ENCODE data around the gene LRRC4B. TPM values are rescaled to one million over a fixed set of nuclear protein-coding genes. Genes with fewer than 3 reads are reported as not detected.
"Not testable (repeated sequence)": the region's sequence is repeated elsewhere in the genome, so short reads cannot be mapped to it uniquely, and the experiment has no call there.

LRRC4B gene
- total and polyA plus RNA-seq, 2 of the 8 experiments (the other 6 are each of a cell fraction or from before 2014, with no cell fraction given): 13.4 to 21.2 TPM

DNA sequence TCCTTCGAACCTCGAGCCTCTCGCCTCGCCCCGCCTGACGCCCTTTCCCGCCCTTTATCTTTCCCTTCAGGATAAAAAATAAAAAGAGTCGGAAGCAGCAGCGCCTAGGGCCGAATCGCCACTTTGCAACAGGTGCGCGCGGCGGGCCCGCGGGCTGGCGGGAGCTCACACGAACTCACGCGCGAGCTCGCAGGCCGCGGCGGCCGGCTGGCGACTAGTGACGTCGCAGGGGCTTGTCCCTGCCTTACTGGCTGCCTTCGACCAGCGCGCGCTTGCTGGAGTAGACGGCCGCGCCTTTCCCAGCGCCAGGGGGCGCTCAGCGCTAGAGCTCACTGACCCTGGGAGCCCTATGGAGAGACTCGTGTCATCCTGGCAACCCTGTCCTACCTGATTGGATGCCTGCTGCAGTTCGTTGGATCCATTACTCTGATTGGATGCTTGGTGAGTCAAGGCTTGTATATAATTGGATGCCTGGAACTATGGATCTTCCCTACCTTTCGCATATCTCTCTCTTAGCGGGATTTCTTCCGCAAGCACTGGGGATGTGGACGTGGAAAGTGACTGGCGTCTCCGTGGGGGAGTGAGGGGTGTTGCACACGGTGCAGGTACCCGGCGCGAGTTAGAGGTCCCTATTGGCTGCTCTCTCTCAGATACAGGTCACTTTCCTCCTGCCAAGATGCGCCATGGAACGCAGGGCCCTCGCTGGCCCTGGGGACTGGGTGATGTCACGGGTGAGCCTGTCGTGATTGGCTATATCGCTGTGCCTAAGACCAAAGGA, 38.0 kb upstream of the LRRC4B start:
- H2BK20ac ChIP-seq (ENCODE audit: low read length); H4K5ac ChIP-seq (ENCODE audit: insufficient read length, low read depth, low read length); H3K14ac ChIP-seq (ENCODE audit: insufficient read length); POLR2A ChIA-PET (ENCODE audit: partially characterized antibody); H2BK15ac ChIP-seq (ENCODE audit: low read length); H2BK12ac ChIP-seq (ENCODE audit: low read depth, low read length); H3K79me2 ChIP-seq (ENCODE audit: control insufficient read depth in 1 of 2, insufficient read depth in 2 of 2, low read length in 2 of 2); H4K20me1 ChIP-seq (replicated peaks in 1 of 2; ENCODE audit: control insufficient read depth in 1 of 2, insufficient read depth in 2 of 2, low read length in 2 of 2); H3K27ac ChIP-seq (ENCODE audit: low read depth, low read length); H2AK5ac ChIP-seq (ENCODE audit: low read depth, low read length); H2AFZ ChIP-seq (ENCODE audit: low read length); H3K18ac ChIP-seq (ENCODE audit: extremely low read depth, low read length); H3K56ac ChIP-seq (replicated peaks; ENCODE audit: insufficient read length, low read depth, low read length); H2BK120ac ChIP-seq (replicated peaks; ENCODE audit: low read depth, low read length); H3K79me1 ChIP-seq (ENCODE audit: low read depth, low read length); H3K36me3 ChIP-seq (ENCODE audit: control insufficient read depth in 2 of 4, insufficient read depth in 4 of 4, low read length in 3 of 4); H3K4me1 ChIP-seq (replicated peaks in 1 of 4; ENCODE audit: control insufficient read depth in 3 of 4, insufficient read depth in 4 of 4, low read length in 3 of 4); H4K91ac ChIP-seq (replicated peaks; ENCODE audit: insufficient read length, low read length); H2BK5ac ChIP-seq (ENCODE audit: low read depth, low read length); H3K4ac ChIP-seq (replicated peaks; ENCODE audit: insufficient read length, low read depth, low read length); H3K23ac ChIP-seq (ENCODE audit: insufficient read length); H3K23me2 ChIP-seq (ENCODE audit: low read depth, low read length); H3K9me3 ChIP-seq (ENCODE audit: insufficient read depth in 2 of 2, low read depth in 1 of 2, low read length in 1 of 2): not testable (repeated sequence)
- CTCF ChIA-PET (ENCODE audit: partially characterized antibody): interaction anchor here (0.6 to 1.0 kb wide), 4 partner anchors 13 to 430 kb away, joined by 3 to 4 read pairs (median 4); no protein-coding TSS in a partner anchor
- 50% methylated on average over 32 of the region's 58 CpGs; no CpG with 5 or more reads in 1 of the 2 experiments for WGBS, 2 experiments (ENCODE audit: extremely low coverage in 1 of 2, insufficient coverage in 1 of 2, insufficient read length in 1 of 2, insufficient replicate concordance in 2 of 2, low coverage in 1 of 2, low lambda C conversion rate in 2 of 2, missing lambda C conversion rate in 1 of 2)
- Histone ChIP-seq H3K4me2 (ENCODE audit: insufficient read depth in 1 of 2, low read depth in 2 of 2, low read length in 2 of 2) (peak overlapping the region; percentile 46 to 61; a peak in 3 of 4 replicates), H4K8ac (ENCODE audit: extremely low read depth, insufficient read depth, low read length) (peak overlapping the region; percentile 92; the same call in 1 of the 2 replicates), H3K4me3 (ENCODE audit: extremely low read depth in 1 of 4, insufficient read depth in 2 of 4, low read depth in 3 of 4, low read length in 4 of 4) (peak overlapping the region in 1 of 4 experiments; percentile 48; a peak in 2 of 8 replicates), H3K9ac (replicated peaks in 1 of 4; ENCODE audit: extremely low read depth in 1 of 4, low read depth in 3 of 4, low read length in 3 of 4) (peak overlapping the region in 1 of 4 experiments; percentile 60; a peak in 1 of 7 replicates), H3K27me3 (replicated peaks in 1 of 4; ENCODE audit: control insufficient read depth in 3 of 4, extremely low read depth in 1 of 4, insufficient read depth in 3 of 4, low read length in 3 of 4) (peaks cover 3 to 28% (median 23%) of the 10 kb centered on the region in 4 experiments)
- peak; percentile 74; the same call in 1 of the 2 replicates for TF ChIP-seq SP1 (IDR thresholded peaks at IDR 0.05; ENCODE audit: low read depth, low read length)
- TF ChIP-seq, protein P1, sequence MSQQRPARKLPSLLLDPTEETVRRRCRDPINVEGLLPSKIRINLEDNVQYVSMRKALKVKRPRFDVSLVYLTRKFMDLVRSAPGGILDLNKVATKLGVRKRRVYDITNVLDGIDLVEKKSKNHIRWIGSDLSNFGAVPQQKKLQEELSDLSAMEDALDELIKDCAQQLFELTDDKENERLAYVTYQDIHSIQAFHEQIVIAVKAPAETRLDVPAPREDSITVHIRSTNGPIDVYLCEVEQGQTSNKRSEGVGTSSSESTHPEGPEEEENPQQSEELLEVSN (IDR thresholded peaks at IDR 0.05): peak; percentile 90
- TF ChIP-seq RFX5 (IDR thresholded peaks at IDR 0.05; ENCODE audit: borderline replicate concordance, low read depth, low read length): peak; percentile 89
- TF ChIP-seq, protein P2, sequence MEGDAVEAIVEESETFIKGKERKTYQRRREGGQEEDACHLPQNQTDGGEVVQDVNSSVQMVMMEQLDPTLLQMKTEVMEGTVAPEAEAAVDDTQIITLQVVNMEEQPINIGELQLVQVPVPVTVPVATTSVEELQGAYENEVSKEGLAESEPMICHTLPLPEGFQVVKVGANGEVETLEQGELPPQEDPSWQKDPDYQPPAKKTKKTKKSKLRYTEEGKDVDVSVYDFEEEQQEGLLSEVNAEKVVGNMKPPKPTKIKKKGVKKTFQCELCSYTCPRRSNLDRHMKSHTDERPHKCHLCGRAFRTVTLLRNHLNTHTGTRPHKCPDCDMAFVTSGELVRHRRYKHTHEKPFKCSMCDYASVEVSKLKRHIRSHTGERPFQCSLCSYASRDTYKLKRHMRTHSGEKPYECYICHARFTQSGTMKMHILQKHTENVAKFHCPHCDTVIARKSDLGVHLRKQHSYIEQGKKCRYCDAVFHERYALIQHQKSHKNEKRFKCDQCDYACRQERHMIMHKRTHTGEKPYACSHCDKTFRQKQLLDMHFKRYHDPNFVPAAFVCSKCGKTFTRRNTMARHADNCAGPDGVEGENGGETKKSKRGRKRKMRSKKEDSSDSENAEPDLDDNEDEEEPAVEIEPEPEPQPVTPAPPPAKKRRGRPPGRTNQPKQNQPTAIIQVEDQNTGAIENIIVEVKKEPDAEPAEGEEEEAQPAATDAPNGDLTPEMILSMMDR (IDR thresholded peaks at IDR 0.05; ENCODE audit: control extremely low read depth in 1 of 3, insufficient read depth in 1 of 3, low read depth in 1 of 3, low read length in 3 of 3): peak in 1 of 3 experiments; percentile 43; a peak in 1 of 4 replicates
- TF ChIP-seq CREB1 (IDR thresholded peaks at IDR 0.05): peak; percentile 58; the same call in 1 of the 2 replicates
- TF ChIP-seq CHD2 (IDR thresholded peaks at IDR 0.05; ENCODE audit: low read length): peak; percentile 74
- TF ChIP-seq RAD21 (IDR thresholded peaks at IDR 0.05 in 1 of 2, conservative IDR thresholded peaks at IDR 0.05 in 1 of 2; ENCODE audit: low read depth in 2 of 2, low read length in 2 of 2): peak; percentile 18 to 23; a peak in 2 of 4 replicates
- TF ChIP-seq, protein P3, sequence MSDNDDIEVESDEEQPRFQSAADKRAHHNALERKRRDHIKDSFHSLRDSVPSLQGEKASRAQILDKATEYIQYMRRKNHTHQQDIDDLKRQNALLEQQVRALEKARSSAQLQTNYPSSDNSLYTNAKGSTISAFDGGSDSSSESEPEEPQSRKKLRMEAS (IDR thresholded peaks at IDR 0.05): peak; percentile 77
- DNase-seq (ENCODE audit: low read depth in 1 of 2, low spot score in 2 of 2) (peak in 1 of 2 experiments; percentile 59), FAIRE-seq (peak; percentile 90)
